Stimulated activated CD8-positive, alpha-beta memory T cell treated with anti-CD3 and anti-CD28 coated beads, Interleukin-12 subunit alpha, Interleukin-12 subunit beta, amount 100 ng/mL, for 4 hours (primary cell): ENCODE measurements around the gene GATAD1.
"Not testable (repeated sequence)": the region's sequence is repeated elsewhere in the genome, so short reads cannot be mapped to it uniquely, and the experiment has no call there.

Experiments used
- DNase-seq: peaks from one replicate; pipeline ENCODE4 v3.0.0-alpha.2; 2020; ENCODE audit warnings: low read depth

Gene GATAD1

GRCh38 chr7:92483624-92484023 lies 36.3 kb downstream of the GATAD1 start:
- DNase-seq: not testable (repeated sequence)

GRCh38 chr7:92484226-92484625 lies 36.9 kb downstream of the GATAD1 start:
- not testable (repeated sequence) for DNase-seq

GRCh38 chr7:92485267-92485892 lies 38.1 kb downstream of the GATAD1 start:
- no peak for DNase-seq

GRCh38 chr7:92485974-92486373 lies 38.7 kb downstream of the GATAD1 start:
- no peak for DNase-seq

- DNase-seq: no peak
Observed at GRCh38 chr7:92487804-92488203, 40.5 kb downstream of the GATAD1 start.

- no peak for DNase-seq
Observed at GRCh38 chr7:92489634-92490033, 42.4 kb downstream of the GATAD1 start.

- DNase-seq: no peak
Observed at GRCh38 chr7:92496876-92497275, 49.6 kb downstream of the GATAD1 start.

GRCh38 chr7:92498557-92498956 lies 51.3 kb downstream of the GATAD1 start:
- no peak for DNase-seq

GRCh38 chr7:92503767-92504166 lies 56.5 kb downstream of the GATAD1 start:
- no peak for DNase-seq

- no peak for DNase-seq
Observed at GRCh38 chr7:92504563-92504962, 57.3 kb downstream of the GATAD1 start.

- DNase-seq: no peak
Observed at GRCh38 chr7:92506363-92506762, 59.1 kb downstream of the GATAD1 start.

GRCh38 chr7:92508946-92509345 lies 61.7 kb downstream of the GATAD1 start:
- no peak for DNase-seq
